Urothelium cell line (cell line): ENCODE measurements around the gene SYNJ2.
A peak's percentile ranks its signal among the peaks of the same experiment; 100 is the strongest.
"Not testable (repeated sequence)": the region's sequence is repeated elsewhere in the genome, so short reads cannot be mapped to it uniquely, and the experiment has no call there.

ENCODE experiments used
- DNase-seq: peaks from one replicate; pipeline ENCODE4 v3.0.0; 2011; ENCODE audit warnings: low spot score, mixed read lengths
- FAIRE-seq: peaks from 2 replicates; lab custom pipeline; 2011; peaks lifted over from hg19 to GRCh38; lab: Jason Lieb, UNC

The SYNJ2 gene

DNA sequence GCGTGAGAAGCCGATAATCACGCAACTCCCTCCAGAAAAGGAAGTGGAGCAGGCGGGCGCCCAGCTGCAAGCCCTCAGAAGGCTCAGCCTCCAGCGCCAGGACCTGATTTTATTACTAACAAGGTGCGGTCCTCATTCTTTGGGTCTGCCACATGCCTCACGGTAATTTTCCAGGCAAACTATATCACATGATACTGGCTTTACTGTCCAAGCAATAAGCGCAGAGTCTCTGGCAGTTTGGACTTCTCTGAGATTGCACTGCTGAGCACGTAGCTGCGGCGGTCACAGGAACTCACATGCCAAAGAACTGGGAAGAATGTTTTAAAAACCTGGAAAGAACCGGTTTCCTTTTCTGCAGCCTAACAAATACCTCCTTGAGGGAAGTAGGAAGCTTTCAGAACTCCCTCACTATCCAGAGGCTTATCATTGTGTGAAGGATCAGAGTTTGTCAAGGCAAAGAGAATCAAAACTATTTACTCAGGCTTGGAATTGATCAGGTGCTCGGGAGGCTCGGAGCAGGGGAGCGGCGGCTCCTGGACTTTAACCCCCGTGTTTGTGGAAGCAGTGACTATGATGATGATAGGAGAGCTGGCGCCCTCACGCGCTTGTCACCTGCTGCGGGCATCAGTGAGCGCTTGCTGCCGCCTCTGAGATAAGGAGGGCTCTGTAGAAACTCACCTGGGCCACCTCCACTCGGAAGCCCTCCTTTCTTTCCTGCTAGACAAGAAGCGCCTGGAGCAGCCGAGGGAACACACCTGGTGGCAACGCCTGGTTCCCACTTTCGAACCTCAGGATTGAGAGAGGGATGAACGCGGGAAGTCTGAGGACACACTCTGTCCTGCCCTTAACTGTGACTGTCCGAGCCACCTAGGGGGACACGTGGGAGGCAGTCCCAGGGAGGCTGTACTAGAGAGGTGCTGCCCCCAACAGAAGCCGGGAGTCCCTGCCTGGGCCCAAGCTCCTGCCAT is 27.2 kb upstream of the SYNJ2 start:
- FAIRE-seq (no peak), DNase-seq (no peak)

DNA sequence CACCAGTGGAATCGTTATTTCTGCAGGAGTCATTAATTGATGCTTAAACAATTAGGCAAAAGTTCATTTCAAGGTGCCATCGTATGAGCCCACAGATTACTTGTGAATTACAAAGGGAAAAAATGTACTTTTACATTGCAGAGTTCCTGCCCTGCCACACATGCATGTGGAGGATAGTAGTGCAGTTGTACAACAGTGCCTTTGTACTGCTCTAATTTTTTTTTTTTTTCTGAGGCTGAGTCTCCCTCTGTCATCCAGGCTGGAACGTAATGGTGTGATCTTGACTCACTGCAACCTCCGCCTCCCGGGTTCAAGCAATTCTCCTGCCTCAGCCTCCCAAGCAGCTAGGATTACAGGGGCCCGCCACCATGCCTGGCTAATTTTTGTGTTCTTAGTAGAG is 26.0 kb upstream of the SYNJ2 start:
- FAIRE-seq = no peak

DNA sequence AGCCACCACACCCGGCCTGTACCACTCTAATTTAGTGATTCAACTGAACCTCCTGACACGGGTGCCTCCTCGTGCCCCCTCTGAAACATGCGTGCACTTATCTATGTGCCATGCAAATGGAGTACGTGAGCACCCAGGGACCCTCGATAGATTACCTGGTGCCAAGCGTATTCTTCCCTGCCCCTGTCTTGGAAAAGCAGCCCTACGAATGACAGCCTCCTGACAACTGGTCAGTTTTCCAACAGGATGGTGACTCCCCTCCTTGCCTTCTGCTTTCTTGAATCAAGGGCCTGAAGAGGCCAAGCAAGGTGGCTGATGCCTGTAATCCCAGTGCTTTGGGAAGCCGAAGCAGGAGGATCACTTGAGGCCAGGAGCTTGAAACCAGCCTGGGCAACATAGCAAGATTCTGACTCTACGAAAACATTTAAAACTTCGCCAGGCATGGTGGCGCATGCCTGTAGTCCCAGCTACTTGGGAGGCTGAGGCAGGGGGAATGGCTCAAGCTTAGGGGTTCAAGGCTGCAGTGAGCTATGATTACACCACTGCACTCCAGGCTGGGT is 25.4 kb upstream of the SYNJ2 start:
- FAIRE-seq (no peak), DNase-seq (no peak)

More for the DNA sequence above, 26.0 kb upstream of the SYNJ2 start:
- no peak for DNase-seq

DNA sequence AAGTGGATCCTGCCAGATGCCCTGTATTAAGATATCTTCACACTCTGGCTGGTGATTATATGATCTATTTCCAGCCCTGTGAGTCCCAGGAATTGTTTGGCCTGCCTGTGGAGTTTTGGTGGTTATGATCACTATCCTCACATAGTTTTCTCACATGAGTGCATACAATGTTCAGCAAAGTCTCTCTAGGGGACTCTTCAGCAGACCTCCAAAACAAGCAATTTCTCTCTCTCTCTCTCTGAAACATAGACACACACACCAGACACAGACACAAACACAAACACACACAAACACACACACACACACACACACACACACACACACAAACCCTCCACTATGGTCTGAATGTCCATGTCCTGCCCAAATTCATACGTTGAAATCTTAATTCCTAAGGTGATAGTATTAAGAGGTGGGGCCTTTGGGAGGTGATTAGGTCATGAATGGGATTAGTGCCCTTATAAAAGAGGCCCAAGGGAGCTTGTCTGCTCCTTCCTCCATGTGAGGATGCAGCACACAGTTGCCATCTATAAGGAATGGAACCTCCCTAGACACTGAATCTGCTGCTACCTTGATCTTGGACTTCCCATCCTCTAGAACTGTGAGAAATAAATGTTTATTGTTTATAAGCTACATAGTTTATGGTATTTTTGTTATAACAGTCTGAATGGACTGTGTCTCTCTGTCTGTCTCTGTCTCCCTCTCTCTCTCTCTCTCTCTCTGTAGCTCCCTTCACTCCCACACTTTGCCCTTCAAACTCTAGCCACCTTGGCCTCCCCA is 22.0 kb upstream of the SYNJ2 start:
- DNase-seq (no peak), FAIRE-seq (no peak)

DNA sequence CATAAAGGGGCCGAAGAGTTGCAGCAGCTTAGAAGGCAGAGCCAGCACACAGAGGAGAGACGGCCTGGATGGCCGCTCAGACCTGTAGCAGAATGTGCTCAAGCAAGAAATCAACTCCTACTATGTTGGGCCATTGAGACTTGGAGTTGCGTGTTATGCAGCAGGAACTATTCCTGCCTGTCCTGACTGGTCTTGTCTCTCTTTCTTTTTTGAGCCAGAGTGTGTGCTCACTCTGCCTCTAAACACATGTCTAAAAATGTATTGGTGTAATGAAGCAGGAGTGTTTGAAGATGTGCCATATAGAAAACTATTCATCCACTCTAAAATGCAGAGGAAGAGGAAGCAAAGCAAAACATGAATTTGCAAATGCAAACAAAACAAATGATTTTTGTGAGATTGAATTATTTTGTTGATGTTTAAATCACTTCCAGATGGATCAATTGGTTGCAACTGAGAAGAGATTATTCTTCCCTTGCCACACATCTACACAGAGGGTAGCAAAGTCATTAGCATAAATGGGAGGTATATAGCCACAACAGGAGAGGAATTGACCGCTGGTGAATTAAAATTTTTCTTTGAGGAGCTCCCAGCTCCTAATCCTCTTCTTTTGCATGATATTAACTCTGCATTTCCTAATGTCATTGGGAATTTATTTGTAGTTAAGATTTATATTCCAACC is 20.4 kb upstream of the SYNJ2 start:
- DNase-seq (no peak), FAIRE-seq (no peak)

GRCh38 chr6:157961832-157962575 is 19.7 kb upstream of the SYNJ2 start:
- FAIRE-seq = no peak
- no peak for DNase-seq

GRCh38 chr6:157962601-157963302 is 18.9 kb upstream of the SYNJ2 start:
- no peak for FAIRE-seq
- DNase-seq = no peak

GRCh38 chr6:157964100-157964499 is 17.6 kb upstream of the SYNJ2 start:
- DNase-seq (no peak), FAIRE-seq (no peak)

DNA sequence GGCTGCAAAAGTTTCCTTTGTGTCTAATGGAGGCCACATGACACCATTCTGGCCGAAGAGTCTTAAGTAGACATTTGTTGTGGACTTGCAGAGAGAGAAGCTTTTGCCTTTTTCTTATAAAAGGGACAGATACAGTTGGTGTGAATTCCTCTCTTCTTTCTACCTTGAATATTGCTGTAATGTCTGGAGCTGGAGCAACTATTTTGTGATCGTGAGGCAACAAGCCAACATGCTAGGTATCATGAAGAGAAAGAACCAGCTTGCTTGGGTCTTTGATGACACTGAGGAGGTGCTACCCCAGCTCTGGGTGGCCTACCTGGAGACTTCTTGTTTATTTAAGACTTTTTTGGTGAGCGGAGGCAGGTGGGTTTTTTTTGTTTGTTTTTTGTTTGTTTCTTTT is 16.3 kb upstream of the SYNJ2 start:
- FAIRE-seq (no peak), DNase-seq (no peak)

- DNase-seq (no peak), FAIRE-seq (no peak)
Observed at GRCh38 chr6:157966589-157966977, 15.1 kb upstream of the SYNJ2 start.

GRCh38 chr6:157967020-157967419 is 14.6 kb upstream of the SYNJ2 start:
- no peak for DNase-seq
- no peak for FAIRE-seq

- no peak for FAIRE-seq
Observed at GRCh38 chr6:157967486-157967885, 14.2 kb upstream of the SYNJ2 start.

DNA sequence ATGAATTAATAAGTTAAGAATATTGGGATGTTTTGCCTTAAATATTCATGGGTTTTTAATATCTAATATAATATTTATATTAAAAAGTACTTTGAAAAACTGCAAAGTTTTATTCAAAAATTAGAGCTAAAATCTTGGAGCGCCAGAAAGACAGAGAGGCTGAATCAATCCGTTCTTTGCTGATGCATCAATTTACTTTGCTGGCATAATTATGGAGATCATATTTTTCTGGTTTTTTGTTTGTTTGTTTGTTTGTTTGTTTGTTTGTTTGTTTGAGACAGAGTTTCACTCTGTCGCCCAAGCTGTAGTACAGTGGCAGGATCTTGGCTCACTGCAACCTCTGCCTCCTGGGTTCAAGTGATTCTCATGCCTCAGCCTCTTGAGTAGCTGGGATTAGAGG is 9.5 kb upstream of the SYNJ2 start:
- not testable (repeated sequence) for FAIRE-seq, DNase-seq

More at GRCh38 chr6:157967486-157967885, 14.2 kb upstream of the SYNJ2 start:
- DNase-seq = no peak

- FAIRE-seq (peak; percentile 86), DNase-seq (peak; percentile 72)
Observed at GRCh38 chr6:157974341-157974894, 7.2 kb upstream of the SYNJ2 start.

DNA sequence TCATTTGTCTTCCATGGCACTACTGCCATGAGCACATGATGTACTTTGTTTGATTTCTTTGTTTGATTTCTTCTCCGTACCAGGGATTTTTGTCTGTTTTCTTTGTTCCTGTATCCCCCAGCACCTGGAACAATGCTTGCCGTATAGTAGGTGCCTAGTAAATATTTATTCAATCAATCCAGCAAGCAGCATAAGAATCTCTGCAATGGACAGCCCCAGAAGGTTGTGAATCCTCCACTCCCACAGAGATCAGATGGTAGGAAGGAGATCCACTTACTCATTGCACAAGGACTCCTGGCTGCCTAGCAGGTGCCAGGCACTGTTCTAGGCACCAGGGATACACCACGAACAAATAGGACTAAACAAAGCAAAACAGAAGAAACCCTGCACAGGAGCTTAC is 6.7 kb upstream of the SYNJ2 start:
- no peak for FAIRE-seq
- no peak for DNase-seq

DNA sequence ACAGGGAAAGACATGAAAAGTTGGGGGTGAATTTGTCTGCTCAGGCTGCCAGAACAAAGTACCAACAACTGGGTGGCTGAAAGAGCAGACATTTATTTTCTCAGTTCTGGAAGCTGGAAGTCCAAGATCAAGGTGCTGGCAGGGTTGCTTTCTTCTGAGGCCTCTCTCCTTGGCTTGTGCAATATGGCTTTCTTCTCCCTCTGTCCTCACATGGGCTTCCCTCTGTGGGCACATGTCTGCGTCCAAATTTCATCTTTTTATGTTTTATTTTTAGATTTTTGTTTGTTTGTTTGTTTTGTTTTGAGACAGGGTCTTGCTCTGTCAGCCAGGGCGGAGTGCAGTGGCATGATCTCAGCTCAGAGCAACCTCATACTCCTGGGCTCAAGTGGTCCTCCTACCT is 6.2 kb upstream of the SYNJ2 start:
- DNase-seq = no peak
- no peak for FAIRE-seq

DNA sequence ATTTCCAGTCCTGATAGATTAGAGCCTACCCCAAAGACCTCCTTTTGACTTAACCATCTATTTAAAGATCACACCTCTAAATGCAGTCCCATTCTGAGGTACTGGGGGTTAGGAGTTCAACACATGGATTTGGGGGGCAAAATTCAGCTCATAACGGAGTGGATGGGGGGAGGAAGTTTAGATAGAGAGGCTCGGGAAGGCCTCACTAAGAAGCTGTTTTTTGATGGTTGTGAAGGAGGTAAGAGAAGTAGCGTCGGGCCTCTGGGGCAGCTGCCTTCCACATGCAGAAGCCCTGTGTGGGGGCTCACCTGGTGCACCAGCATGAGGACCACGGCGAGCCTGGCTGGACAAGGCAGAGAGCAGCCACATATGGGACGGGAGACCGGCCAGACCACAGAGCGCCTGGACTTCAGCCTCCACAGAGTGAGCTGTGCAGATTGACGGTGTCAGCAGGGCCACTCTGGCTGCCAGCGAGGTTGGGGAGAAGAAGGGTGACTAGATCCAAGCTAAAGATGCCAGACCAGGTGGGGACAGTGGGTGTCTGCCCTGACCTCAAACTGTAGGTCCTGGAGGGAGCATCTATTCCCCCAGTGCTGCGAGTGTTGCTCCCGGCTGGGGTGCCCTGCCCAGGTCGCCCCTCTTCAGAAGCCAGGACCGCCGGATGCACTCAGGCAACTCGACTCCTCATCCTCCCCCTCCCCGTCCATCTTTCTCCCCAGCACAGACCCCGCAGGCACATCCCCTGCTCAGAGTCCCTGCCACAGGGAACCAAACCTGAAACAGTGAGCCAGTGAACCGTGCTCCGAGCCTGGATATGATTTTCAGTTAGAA is 5.1 kb upstream of the SYNJ2 start:
- FAIRE-seq (no peak), DNase-seq (no peak)

- FAIRE-seq (no peak), DNase-seq (no peak)
Observed at GRCh38 chr6:157977176-157977804, 4.4 kb upstream of the SYNJ2 start.
